Mucosa of descending colon (tissue), 3 donors: ENCODE results near the gene FNDC3B. TPM values are rescaled to one million over a fixed set of nuclear protein-coding genes. Genes with fewer than 3 reads are reported as not detected.

Experiments used
- ATAC-seq: fragments of 200-7000 bp; cut with Tn5 transposase; one replicate; pipeline ENCODE4 v1.9.1; 2020; ENCODE audit warnings: mild to moderate bottlenecking, moderate library complexity
- DNase-seq, 3 donors: peaks; one replicate each; pipeline ENCODE4 v3.0.0-alpha.2; 2020
- H3K36me3 ChIP-seq: fragments of 200-600 bp; one replicate; pipeline ENCODE4 v1.8.0; 2021; ENCODE audit warnings: low read depth, mild to moderate bottlenecking
- H3K4me1 ChIP-seq: fragments of 200-600 bp; one replicate; pipeline ENCODE4 v1.8.0; 2021; ENCODE audit warnings: low read depth, mild to moderate bottlenecking
- H3K4me3 ChIP-seq: fragments of 200-600 bp; one replicate; pipeline ENCODE4 v1.8.0; 2021; ENCODE audit warnings: mild to moderate bottlenecking
- H3K9me3 ChIP-seq: fragments of 200-600 bp; one replicate; pipeline ENCODE4 v1.8.0; 2021; ENCODE audit warnings: mild to moderate bottlenecking
- intact Hi-C, 2 donors: fragments of 100-400 bp; cut with DNase I in 1 of 2; cut with micrococcal nuclease in 1 of 2; formaldehyde crosslinking; loops; one replicate each; pipeline versions ENCODE4 v1.11.0 to v1.11.1; 2022; cut with DNase I, micrococcal nuclease
- total RNA-seq, 3 donors: library from RNA; stranded (reverse); fragmentation: NEBNext Ultra II Directional in 2 of 3; extraction: Animal tissue kit (Norgen Biotek cat#: 25700) in 2 of 3; gene quantifications; one replicate each; pipeline versions ENCODE4 v1.2.1 to v1.2.4, GENCODE V29; 2021 to 2023
- TF ChIP-seq, protein P1 (sequence below): fragments of 200-600 bp; IDR thresholded peaks from one replicate; pipeline ENCODE4 v1.8.0; 2022; ENCODE audit warnings: antibody characterized with exemption, mild to moderate bottlenecking
- donor health status: DM: no; HTN: no; CAD: no; lungs with moderate emphysema.
- donor health status: DM: no; HTN: no; CAD: no.
- donor health status: DM: no; HTN: yes; CAD: no.

Gene FNDC3B
- total RNA-seq, 3 donors from 2014 or later: 107 to 132 (median 126) TPM

DNA sequence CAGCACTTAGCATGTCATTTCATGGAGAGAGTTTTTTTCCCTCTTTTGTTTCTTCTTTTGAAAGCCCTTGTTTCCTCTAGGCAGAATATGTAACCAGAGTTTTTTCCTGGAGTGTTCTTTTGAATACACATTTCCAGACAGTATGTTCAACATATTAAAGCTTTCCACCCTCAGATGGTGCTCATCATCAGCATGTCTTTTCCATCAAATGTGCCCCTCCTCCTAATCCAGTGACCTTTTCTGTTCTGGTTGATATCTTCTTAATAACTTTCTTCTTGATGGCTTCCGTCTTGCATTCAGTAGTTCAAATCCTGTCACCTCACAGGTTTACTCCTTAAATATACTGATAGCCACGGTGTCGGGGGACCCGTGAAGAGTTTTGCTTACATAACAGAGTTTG, 78.6 kb downstream of the FNDC3B start:
- DNase-seq (no peak), ATAC-seq (no peak)
- Histone ChIP-seq H3K4me3 (no peak overlapping the region), H3K9me3 (no peaks in the 10 kb centered on the region), H3K4me1 (no peaks in the 10 kb centered on the region), H3K36me3 (no peaks in the 10 kb centered on the region)
- TF ChIP-seq, protein P1, sequence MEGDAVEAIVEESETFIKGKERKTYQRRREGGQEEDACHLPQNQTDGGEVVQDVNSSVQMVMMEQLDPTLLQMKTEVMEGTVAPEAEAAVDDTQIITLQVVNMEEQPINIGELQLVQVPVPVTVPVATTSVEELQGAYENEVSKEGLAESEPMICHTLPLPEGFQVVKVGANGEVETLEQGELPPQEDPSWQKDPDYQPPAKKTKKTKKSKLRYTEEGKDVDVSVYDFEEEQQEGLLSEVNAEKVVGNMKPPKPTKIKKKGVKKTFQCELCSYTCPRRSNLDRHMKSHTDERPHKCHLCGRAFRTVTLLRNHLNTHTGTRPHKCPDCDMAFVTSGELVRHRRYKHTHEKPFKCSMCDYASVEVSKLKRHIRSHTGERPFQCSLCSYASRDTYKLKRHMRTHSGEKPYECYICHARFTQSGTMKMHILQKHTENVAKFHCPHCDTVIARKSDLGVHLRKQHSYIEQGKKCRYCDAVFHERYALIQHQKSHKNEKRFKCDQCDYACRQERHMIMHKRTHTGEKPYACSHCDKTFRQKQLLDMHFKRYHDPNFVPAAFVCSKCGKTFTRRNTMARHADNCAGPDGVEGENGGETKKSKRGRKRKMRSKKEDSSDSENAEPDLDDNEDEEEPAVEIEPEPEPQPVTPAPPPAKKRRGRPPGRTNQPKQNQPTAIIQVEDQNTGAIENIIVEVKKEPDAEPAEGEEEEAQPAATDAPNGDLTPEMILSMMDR: no peak
- intact Hi-C loops: no loop called here

DNA sequence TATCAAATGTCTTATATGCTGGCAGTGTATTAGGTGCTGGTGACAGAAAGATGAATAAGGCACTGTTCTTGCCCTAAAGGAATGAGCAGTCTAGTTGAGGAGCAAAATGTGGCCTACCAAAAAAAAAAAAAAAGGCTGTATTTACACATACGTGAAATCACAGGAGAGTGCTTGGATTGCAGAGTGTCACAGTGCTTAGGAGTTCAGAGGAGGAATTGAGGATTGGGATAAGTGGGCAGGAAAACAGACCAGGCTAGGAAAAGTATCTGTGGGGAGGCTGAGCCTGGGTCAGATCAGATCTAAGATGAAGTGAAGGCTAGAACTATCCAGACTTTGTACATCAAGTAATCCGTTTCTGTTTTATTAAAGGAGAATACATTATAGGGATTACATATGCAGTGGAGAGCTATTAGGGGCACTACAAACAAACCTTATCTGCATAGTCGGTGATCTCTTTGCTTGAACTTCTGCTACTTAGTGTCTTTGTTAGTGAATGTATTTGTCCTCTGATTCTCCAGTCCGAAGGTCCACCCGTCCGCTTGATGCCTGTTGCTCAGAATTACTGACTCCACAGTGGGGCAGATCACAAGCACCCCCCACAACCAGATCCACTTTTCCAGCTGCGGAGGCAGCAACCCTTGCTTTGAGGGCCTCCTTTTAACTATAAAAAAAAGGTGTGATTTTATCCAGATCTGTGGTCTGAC, 80.0 kb downstream of the FNDC3B start:
- intact Hi-C loops: no loop called here
- H3K36me3 ChIP-seq: no peaks in the 10 kb centered on the region
- TF ChIP-seq, protein P1: no peak
- H3K9me3 ChIP-seq: no peaks in the 10 kb centered on the region
- H3K4me1 ChIP-seq: no peaks in the 10 kb centered on the region
- ATAC-seq: no peak
- no peak overlapping the region for H3K4me3 ChIP-seq
- DNase-seq: no peak

DNA sequence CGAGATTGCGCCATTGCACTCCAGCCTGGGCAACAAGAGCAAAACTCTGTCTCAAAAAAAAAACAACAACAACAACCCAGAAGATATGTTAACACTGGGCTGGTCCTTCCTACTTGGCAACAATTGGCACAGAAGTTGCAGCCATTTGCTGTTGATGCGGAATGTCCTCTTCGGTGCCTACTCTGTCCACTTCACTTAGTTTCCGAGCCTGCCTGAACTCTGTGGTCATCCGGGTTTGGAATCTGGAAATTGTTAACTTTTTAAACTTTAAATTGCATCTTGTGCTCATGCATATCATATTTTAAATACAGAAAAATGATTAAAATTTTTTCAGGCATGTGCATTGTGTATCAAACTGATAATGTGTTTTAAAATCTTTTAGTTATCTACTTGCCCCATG, 81.5 kb downstream of the FNDC3B start:
- peaks cover 7% of the 10 kb centered on the region for H3K4me1 ChIP-seq

DNA sequence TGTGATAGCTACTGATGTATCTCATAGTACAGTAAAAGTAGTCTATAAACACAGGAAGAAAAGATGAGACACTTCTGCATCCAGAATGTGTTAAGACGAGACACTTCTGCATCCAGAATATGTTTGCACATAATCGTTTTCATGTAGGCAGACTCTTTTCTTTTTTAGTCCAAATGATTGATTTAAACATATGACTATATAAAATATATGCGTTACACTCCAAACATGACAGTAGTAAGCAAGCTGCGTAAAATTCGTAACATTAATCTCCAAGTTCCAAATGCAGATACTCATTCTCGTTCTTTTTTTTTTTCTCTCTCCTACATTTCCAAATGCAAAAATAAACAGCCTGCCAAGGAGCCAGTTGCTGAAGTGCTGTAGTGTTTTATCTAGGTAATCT, 82.6 kb downstream of the FNDC3B start:
- Histone ChIP-seq H3K36me3 (no peaks in the 10 kb centered on the region), H3K4me3 (no peak overlapping the region), H3K9me3 (no peaks in the 10 kb centered on the region), H3K4me1 (peaks cover 17% of the 10 kb centered on the region)
- TF ChIP-seq, protein P1: no peak
- ATAC-seq (no peak), DNase-seq (no peak)
- intact Hi-C loops: no loop called here

More for the DNA sequence above, 81.5 kb downstream of the FNDC3B start:
- Histone ChIP-seq H3K9me3 (no peaks in the 10 kb centered on the region), H3K4me3 (no peak overlapping the region), H3K36me3 (no peaks in the 10 kb centered on the region)
- DNase-seq (no peak), ATAC-seq (no peak)
- TF ChIP-seq, protein P1: no peak
- intact Hi-C loops: no loop called here

DNA sequence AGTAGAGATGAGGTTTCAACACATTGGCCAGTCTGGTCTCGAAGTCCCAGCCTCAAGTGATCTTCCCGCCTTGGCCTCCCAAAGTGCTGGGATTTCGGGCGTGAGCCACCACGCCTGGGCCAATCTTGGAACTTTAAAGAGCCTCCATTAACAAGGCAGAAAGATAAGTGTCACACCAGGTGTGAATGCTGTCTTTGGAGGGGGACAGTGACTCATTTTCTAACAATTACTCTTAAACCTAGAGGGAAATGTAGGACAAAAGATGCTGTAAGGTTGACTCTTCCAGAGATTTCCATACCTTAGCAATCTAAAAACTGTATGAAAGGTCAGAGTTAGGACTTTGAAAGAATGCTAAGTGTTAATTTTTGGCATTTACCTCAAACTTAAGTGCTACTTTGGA, 84.9 kb downstream of the FNDC3B start:
- no peaks in the 10 kb centered on the region for H3K9me3 ChIP-seq
- H3K4me1 ChIP-seq: peaks cover 31% of the 10 kb centered on the region
- intact Hi-C loops: no loop called here
- H3K36me3 ChIP-seq: no peaks in the 10 kb centered on the region
- DNase-seq (no peak), ATAC-seq (no peak)
- TF ChIP-seq, protein P1: no peak
- H3K4me3 ChIP-seq: no peak overlapping the region
